ENCODE data around the gene SMAD6. TPM values are rescaled to one million over a fixed set of nuclear protein-coding genes. Genes with fewer than 3 reads are reported as not detected.

The SMAD6 gene
- total RNA-seq, 2 donors from 2014 or later, result 9.4 to 22.0 TPM

DNA sequence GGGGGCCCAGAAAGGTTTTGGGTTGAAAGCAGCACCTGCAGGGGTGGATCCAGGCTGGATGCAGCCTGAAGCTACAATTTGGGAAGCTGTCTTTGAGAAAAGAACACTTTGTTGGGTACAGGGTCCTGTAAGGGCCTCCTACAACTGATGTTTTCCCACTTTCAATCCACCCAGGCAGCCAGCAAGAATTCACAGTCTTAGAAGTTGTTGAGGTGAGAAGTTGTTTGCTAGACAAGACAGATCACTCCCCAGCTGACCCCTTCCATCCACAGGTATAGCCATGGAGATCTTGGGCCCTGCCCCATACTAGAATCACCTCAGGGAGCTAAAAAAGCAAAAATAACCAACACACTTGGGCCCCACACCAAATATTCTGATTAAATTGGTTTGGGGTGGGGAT, 10.3 kb upstream of the SMAD6 start:
- Histone ChIP-seq H3K36me3 (no peaks in the 10 kb centered on the region), H3K9ac (ENCODE audit: low read depth in 2 of 2, low read length in 2 of 2) (no peak overlapping the region), H3K4me1 (no peaks in the 10 kb centered on the region), H3K27ac (no peak overlapping the region), H3K9me3 (no peaks in the 10 kb centered on the region), H3K27me3 (no peaks in the 10 kb centered on the region), H3K4me3 (no peak overlapping the region)
- DNase-seq, result no peak
- intact Hi-C loops (cut with DNase I), result no loop called here
- TF ChIP-seq, protein P1, sequence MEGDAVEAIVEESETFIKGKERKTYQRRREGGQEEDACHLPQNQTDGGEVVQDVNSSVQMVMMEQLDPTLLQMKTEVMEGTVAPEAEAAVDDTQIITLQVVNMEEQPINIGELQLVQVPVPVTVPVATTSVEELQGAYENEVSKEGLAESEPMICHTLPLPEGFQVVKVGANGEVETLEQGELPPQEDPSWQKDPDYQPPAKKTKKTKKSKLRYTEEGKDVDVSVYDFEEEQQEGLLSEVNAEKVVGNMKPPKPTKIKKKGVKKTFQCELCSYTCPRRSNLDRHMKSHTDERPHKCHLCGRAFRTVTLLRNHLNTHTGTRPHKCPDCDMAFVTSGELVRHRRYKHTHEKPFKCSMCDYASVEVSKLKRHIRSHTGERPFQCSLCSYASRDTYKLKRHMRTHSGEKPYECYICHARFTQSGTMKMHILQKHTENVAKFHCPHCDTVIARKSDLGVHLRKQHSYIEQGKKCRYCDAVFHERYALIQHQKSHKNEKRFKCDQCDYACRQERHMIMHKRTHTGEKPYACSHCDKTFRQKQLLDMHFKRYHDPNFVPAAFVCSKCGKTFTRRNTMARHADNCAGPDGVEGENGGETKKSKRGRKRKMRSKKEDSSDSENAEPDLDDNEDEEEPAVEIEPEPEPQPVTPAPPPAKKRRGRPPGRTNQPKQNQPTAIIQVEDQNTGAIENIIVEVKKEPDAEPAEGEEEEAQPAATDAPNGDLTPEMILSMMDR (IDR thresholded peaks at IDR 0.05), result no peak

- Histone ChIP-seq H3K9me3 (no peaks in the 10 kb centered on the region), H3K27ac (no peak overlapping the region), H3K4me1 (no peaks in the 10 kb centered on the region), H3K4me3 (no peak overlapping the region), H3K9ac (ENCODE audit: low read depth in 2 of 2, low read length in 2 of 2) (no peak overlapping the region), H3K27me3 (no peaks in the 10 kb centered on the region), H3K36me3 (no peaks in the 10 kb centered on the region)
- intact Hi-C loops (cut with DNase I), result no loop called here
- DNase-seq, result no peak
- TF ChIP-seq, protein P1 (IDR thresholded peaks at IDR 0.05), result no peak
Observed at GRCh38 chr15:66692391-66692790, 9.6 kb upstream of the SMAD6 start.

GRCh38 chr15:66692808-66693596, 9.0 kb upstream of the SMAD6 start:
- intact Hi-C loops (cut with DNase I), result no loop called here
- Histone ChIP-seq H3K27ac (no peak overlapping the region), H3K36me3 (no peaks in the 10 kb centered on the region), H3K4me1 (no peaks in the 10 kb centered on the region), H3K9ac (ENCODE audit: low read depth in 2 of 2, low read length in 2 of 2) (no peak overlapping the region), H3K27me3 (no peaks in the 10 kb centered on the region), H3K4me3 (no peak overlapping the region), H3K9me3 (no peaks in the 10 kb centered on the region)
- no peak for DNase-seq
- TF ChIP-seq, protein P1 (IDR thresholded peaks at IDR 0.05), result no peak

- H3K4me3 ChIP-seq, result no peak overlapping the region
- no peaks in the 10 kb centered on the region for H3K27me3 ChIP-seq
- H3K36me3 ChIP-seq, result no peaks in the 10 kb centered on the region
- no peak overlapping the region for H3K27ac ChIP-seq
- H3K9me3 ChIP-seq, result no peaks in the 10 kb centered on the region
- DNase-seq, result no peak
- TF ChIP-seq, protein P1 (IDR thresholded peaks at IDR 0.05), result no peak
- no peak overlapping the region for H3K9ac ChIP-seq (ENCODE audit: low read depth in 2 of 2, low read length in 2 of 2)
- intact Hi-C loops (cut with DNase I), result loop anchor here (5.0 kb wide), 1 partner anchor 156 kb away; no protein-coding TSS in a partner anchor
- no peaks in the 10 kb centered on the region for H3K4me1 ChIP-seq
Observed at GRCh38 chr15:66696770-66697169, 5.3 kb upstream of the SMAD6 start.

GRCh38 chr15:66698318-66698961, 3.6 kb upstream of the SMAD6 start:
- H3K4me1 ChIP-seq, result no peaks in the 10 kb centered on the region
- no peaks in the 10 kb centered on the region for H3K27me3 ChIP-seq
- no peak overlapping the region for H3K9ac ChIP-seq (ENCODE audit: low read depth in 2 of 2, low read length in 2 of 2)
- intact Hi-C loops (cut with DNase I), result loop anchor here (2.0 to 5.0 kb wide), 2 partner anchors 78 to 154 kb away; no protein-coding TSS in a partner anchor
- peak; percentile 75 for DNase-seq
- TF ChIP-seq, protein P1 (IDR thresholded peaks at IDR 0.05), result peak; percentile 67
- H3K4me3 ChIP-seq, result no peak overlapping the region
- no peaks in the 10 kb centered on the region for H3K36me3 ChIP-seq
- no peaks in the 10 kb centered on the region for H3K9me3 ChIP-seq
- H3K27ac ChIP-seq, result no peak overlapping the region

Data from colonic mucosa (tissue), 4 donors.